H1 (cell line): ENCODE data around the gene KIR3DL1. TPM values are rescaled to one million over a fixed set of nuclear protein-coding genes. Genes with fewer than 3 reads are reported as not detected.
"Not testable (repeated sequence)": the region's sequence is repeated elsewhere in the genome, so short reads cannot be mapped to it uniquely, and the experiment has no call there.

Experiments
- CTCF ChIA-PET: fragments of 300-600 bp; sonication (Branson Sonifier 250); formaldehyde crosslinking; loops from one replicate; lab custom pipeline; 2021; ENCODE audit not compliant: partially characterized antibody; lab: Charles Lee
- POLR2A ChIA-PET: fragments of 300-600 bp; sonication (Branson Sonifier 250); formaldehyde crosslinking; loops from one replicate; lab custom pipeline; 2021; ENCODE audit warnings: inconsistent platforms; ENCODE audit not compliant: partially characterized antibody; lab: Charles Lee
- DNase-seq, 2 experiments: peaks; one replicate each; pipeline versions ENCODE4 v3.0.0 to v3.0.0-alpha.2; 2010 to 2022; ENCODE audit warnings: low spot score in 2 of 2, low read depth in 1 of 2, mixed read lengths in 1 of 2
- FAIRE-seq: peaks from 2 replicates; lab custom pipeline; 2011; peaks lifted over from hg19 to GRCh38; lab: Jason Lieb, UNC
- H2AFZ ChIP-seq: 2 replicates; pipeline ENCODE4 v1.8.1; 2012; ENCODE audit warnings: low read length, inconsistent platforms
- H2AK5ac ChIP-seq: 2 replicates; pipeline ENCODE4 v1.6.1; 2013; ENCODE audit warnings: low read depth, low read length
- H2BK120ac ChIP-seq: replicated peaks from 2 replicates; pipeline ENCODE3; 2013; ENCODE audit warnings: low read depth, low read length, inconsistent platforms
- H2BK12ac ChIP-seq: 2 replicates; pipeline ENCODE4 v1.6.1; 2013; ENCODE audit warnings: low read depth, low read length
- H2BK15ac ChIP-seq: 2 replicates; pipeline ENCODE4 v1.6.1; 2013; ENCODE audit warnings: low read length
- H2BK20ac ChIP-seq: 2 replicates; pipeline ENCODE4 v1.6.1; 2013; ENCODE audit warnings: low read length
- H2BK5ac ChIP-seq: 2 replicates; pipeline ENCODE4 v1.6.1; 2013; ENCODE audit warnings: low read depth, low read length
- H3K14ac ChIP-seq: 2 replicates; pipeline ENCODE4 v1.6.1; 2013; ENCODE audit warnings: inconsistent platforms; ENCODE audit not compliant: insufficient read length
- H3K18ac ChIP-seq: 2 replicates; pipeline ENCODE4 v1.6.1; 2013; ENCODE audit warnings: low read length; ENCODE audit errors: extremely low read depth
- H3K23ac ChIP-seq: 2 replicates; pipeline ENCODE4 v1.6.1; 2013; ENCODE audit warnings: inconsistent platforms; ENCODE audit not compliant: insufficient read length
- H3K23me2 ChIP-seq: 2 replicates; pipeline ENCODE4 v1.6.1; 2013; ENCODE audit warnings: low read depth, low read length
- H3K27ac ChIP-seq: 2 replicates; pipeline ENCODE4 v1.6.1; 2011; ENCODE audit warnings: low read depth, low read length, inconsistent platforms
- H3K27me3 ChIP-seq, 4 experiments: replicated peaks in 1 of 4; 1 replicate in 1 of 4; 2 replicates in 3 of 4; pipeline versions ENCODE4 v1.6.1 to v1.8.1; 2011 to 2013; ENCODE audit warnings: low read length in 3 of 4, mild to moderate bottlenecking in 3 of 4, inconsistent platforms in 2 of 4, mixed read lengths in 2 of 4, moderate library complexity in 1 of 4; ENCODE audit not compliant: control insufficient read depth in 3 of 4, insufficient read depth in 3 of 4; ENCODE audit errors: extremely low read depth in 1 of 4
- H3K36me3 ChIP-seq, 4 experiments: 2 replicates each; pipeline versions ENCODE4 v1.6.1 to v1.8.1; 2011 to 2013; ENCODE audit warnings: mild to moderate bottlenecking in 4 of 4, low read length in 3 of 4, moderate library complexity in 2 of 4, control low read depth in 1 of 4, inconsistent platforms in 1 of 4; ENCODE audit not compliant: insufficient read depth in 4 of 4, control insufficient read depth in 2 of 4
- H3K4ac ChIP-seq: replicated peaks from 2 replicates; pipeline ENCODE3; 2013; ENCODE audit warnings: low read length, low read depth, mixed read lengths, inconsistent platforms; ENCODE audit not compliant: insufficient read length
- H3K4me1 ChIP-seq, 4 experiments: replicated peaks in 1 of 4; 1 replicate in 1 of 4; 2 replicates in 3 of 4; pipeline versions ENCODE4 v1.6.1 to v1.8.1; 2011 to 2013; ENCODE audit warnings: low read length in 3 of 4, inconsistent platforms in 2 of 4, mixed read lengths in 1 of 4; ENCODE audit not compliant: insufficient read depth in 4 of 4, control insufficient read depth in 3 of 4
- H3K4me2 ChIP-seq, 2 experiments: 2 replicates each; pipeline versions ENCODE4 v1.6.1 to v1.8.1; 2011 to 2013; ENCODE audit warnings: low read depth in 2 of 2, low read length in 2 of 2, control low read depth in 1 of 2, inconsistent platforms in 1 of 2, mild to moderate bottlenecking in 1 of 2; ENCODE audit not compliant: insufficient read depth in 1 of 2
- H3K4me3 ChIP-seq, 4 experiments: fragments of 200-600, 300-600 bp in 1 of 4; sonication (generic), shearing (Covaris generic), sonication (Bioruptor Twin) in 1 of 4; 2 replicates each; pipeline versions ENCODE4 v1.5.1 to v1.8.1; 2011 to 2016; ENCODE audit warnings: low read length in 4 of 4, low read depth in 3 of 4, control low read depth in 2 of 4, inconsistent platforms in 2 of 4, mild to moderate bottlenecking in 2 of 4, mixed read lengths in 1 of 4, moderate library complexity in 1 of 4; ENCODE audit not compliant: insufficient read depth in 2 of 4; ENCODE audit errors: extremely low read depth in 1 of 4
- H3K56ac ChIP-seq: replicated peaks from 2 replicates; pipeline ENCODE3; 2013; ENCODE audit warnings: low read depth, mild to moderate bottlenecking, mixed read lengths, low read length, inconsistent platforms; ENCODE audit not compliant: insufficient read length
- H3K79me1 ChIP-seq: 2 replicates; pipeline ENCODE4 v1.6.1; 2013; ENCODE audit warnings: low read depth, low read length, control low read depth
- H3K79me2 ChIP-seq, 2 experiments: 2 replicates each; pipeline versions ENCODE4 v1.6.1 to v1.8.1; 2012 to 2013; ENCODE audit warnings: low read length in 2 of 2, mild to moderate bottlenecking in 2 of 2, inconsistent platforms in 1 of 2; ENCODE audit not compliant: insufficient read depth in 2 of 2, control insufficient read depth in 1 of 2
- H3K9ac ChIP-seq, 4 experiments: replicated peaks in 1 of 4; 1 replicate in 1 of 4; 2 replicates in 3 of 4; pipeline versions ENCODE4 v1.6.1 to v1.8.1; 2011 to 2013; ENCODE audit warnings: low read depth in 3 of 4, low read length in 3 of 4, control low read depth in 2 of 4, mild to moderate bottlenecking in 2 of 4, moderate library complexity in 2 of 4, inconsistent platforms in 1 of 4; ENCODE audit errors: extremely low read depth in 1 of 4
- H3K9me3 ChIP-seq, 2 experiments: 2 replicates each; pipeline versions ENCODE4 v1.6.1 to v1.8.1; 2012 to 2013; ENCODE audit warnings: mild to moderate bottlenecking in 2 of 2, moderate library complexity in 2 of 2, control low read depth in 1 of 2, inconsistent platforms in 1 of 2, low read depth in 1 of 2, low read length in 1 of 2, mixed read lengths in 1 of 2; ENCODE audit not compliant: insufficient read depth in 2 of 2
- H4K20me1 ChIP-seq, 2 experiments: replicated peaks in 1 of 2; 2 replicates each; pipeline versions ENCODE3 to v1.8.1; 2011 to 2013; ENCODE audit warnings: inconsistent platforms in 2 of 2, low read length in 2 of 2, mild to moderate bottlenecking in 1 of 2; ENCODE audit not compliant: insufficient read depth in 2 of 2, control insufficient read depth in 1 of 2
- H4K5ac ChIP-seq: 2 replicates; pipeline ENCODE4 v1.6.1; 2013; ENCODE audit warnings: low read length, low read depth, mixed read lengths, inconsistent platforms; ENCODE audit not compliant: insufficient read length
- H4K8ac ChIP-seq: 2 replicates; pipeline ENCODE4 v1.8.0; 2013; ENCODE audit warnings: mild to moderate bottlenecking, moderate library complexity, low read length, inconsistent platforms; ENCODE audit not compliant: insufficient read depth; ENCODE audit errors: extremely low read depth
- H4K91ac ChIP-seq: replicated peaks from 2 replicates; pipeline ENCODE3; 2013; ENCODE audit warnings: low read length, mixed read lengths, inconsistent platforms; ENCODE audit not compliant: insufficient read length
- WGBS, 2 experiments: shearing (Covaris generic) in 1 of 2; methylation state at CpG; one replicate each; pipeline versions ENCODE4 v1.1.6 to v1.1.7; 2013 to 2015; ENCODE audit warnings: low lambda C conversion rate in 2 of 2, mixed read lengths in 2 of 2, inconsistent platforms in 1 of 2, low coverage in 1 of 2, missing lambda C conversion rate in 1 of 2; ENCODE audit not compliant: insufficient replicate concordance in 2 of 2, insufficient coverage in 1 of 2, insufficient read length in 1 of 2; ENCODE audit errors: extremely low coverage in 1 of 2, missing lambda C conversion rate in 1 of 2; 5-methylcytosine and 5-hydroxymethylcytosine counted together
- polyA plus RNA-seq, 7 experiments: library from polyadenylated mRNA; depleted of rRNA in 3 of 7; stranded (reverse) in 5 of 7; unstranded in 2 of 7; fragments of >200 nt in 5 of 7; fragments of 200-250 nt in 2 of 7; gene quantifications; 1 replicate in 5 of 7; 2 replicates in 1 of 7; 4 replicates in 1 of 7; pipeline versions ENCODE4 v1.2.1 to v1.2.3, GENCODE V29; 2011 to 2013; ENCODE audit warnings: missing spikeins in 2 of 7, mixed read lengths in 2 of 7
- total RNA-seq: library from RNA; stranded (reverse); fragmentation: NEBNext Ultra II Directional; extraction: Animal tissue kit (Norgen Biotek cat#: 25700); gene quantifications from 2 replicates; pipeline ENCODE4 v1.2.1, GENCODE V29; 2021

Gene KIR3DL1
- total and polyA plus RNA-seq, 2 of the 8 experiments (the other 6 are each of a cell fraction or from before 2014, with no cell fraction given), result not detected

GRCh38 chr19:54863459-54863858 lies 47.2 kb downstream of the KIR3DL1 start:
- DNase-seq, H3K23me2 ChIP-seq, H2BK15ac ChIP-seq, H4K20me1 ChIP-seq, H3K36me3 ChIP-seq, H2AK5ac ChIP-seq, H2BK5ac ChIP-seq, H4K8ac ChIP-seq, CTCF ChIA-PET, H4K5ac ChIP-seq, H2AFZ ChIP-seq, H3K27ac ChIP-seq, FAIRE-seq, H3K79me2 ChIP-seq, H4K91ac ChIP-seq, H2BK12ac ChIP-seq, H2BK20ac ChIP-seq, H3K9ac ChIP-seq, H3K4ac ChIP-seq, H3K14ac ChIP-seq, H3K18ac ChIP-seq, H3K4me2 ChIP-seq, H3K56ac ChIP-seq, H3K79me1 ChIP-seq, H3K4me3 ChIP-seq, H3K23ac ChIP-seq, H2BK120ac ChIP-seq, POLR2A ChIA-PET, H3K27me3 ChIP-seq, H3K4me1 ChIP-seq: not testable (repeated sequence)
- no CpG with 5 or more reads among the region's 3 CpGs for WGBS, 2 experiments
- peaks cover 34 to 45% of the 10 kb centered on the region in 2 experiments for H3K9me3 ChIP-seq
